HepG2 (cell line): ENCODE results near the gene C16orf54. TPM values are rescaled to one million over a fixed set of nuclear protein-coding genes. Genes with fewer than 3 reads are reported as not detected.

ENCODE experiments used
- CBX2 ChIP-seq, 2 experiments: fragments of 200-600 bp in 1 of 2; sonication (generic); formaldehyde crosslinking in 1 of 2; IDR thresholded peaks; 2 replicates each; pipeline versions ENCODE4 v1.7.0 to v1.8.1; 2018 to 2022; ENCODE audit warnings: low read depth in 2 of 2, low read length in 1 of 2, mild to moderate bottlenecking in 1 of 2, missing genetic modification reagents in 1 of 2
- MATR3 ChIP-seq: sonication (generic); formaldehyde crosslinking; IDR thresholded peaks from 2 replicates; pipeline ENCODE4 v1.4.0; 2020; ENCODE audit warnings: missing genetic modification reagents
- MEIS2 ChIP-seq: sonication (generic); formaldehyde crosslinking; IDR thresholded peaks from 2 replicates; pipeline ENCODE4 v1.9.0; 2021; ENCODE audit warnings: mild to moderate bottlenecking, missing genetic modification reagents
- RNF2 ChIP-seq: fragments of 450-650 bp; conservative IDR thresholded peaks from 2 replicates; pipeline ENCODE4 v1.6.1; 2016; ENCODE audit warnings: low read depth
- SIX4 ChIP-seq: sonication (generic); formaldehyde crosslinking; IDR thresholded peaks from 2 replicates; pipeline ENCODE4 v1.4.0; 2020; ENCODE audit warnings: missing genetic modification reagents
- SNAI1 ChIP-seq: sonication (generic); formaldehyde crosslinking; IDR thresholded peaks from 2 replicates; pipeline ENCODE4 v1.5.0; 2020; ENCODE audit warnings: mild to moderate bottlenecking, missing genetic modification reagents, borderline replicate concordance
- SNRNP70 ChIP-seq: fragments of 200-400 bp; formaldehyde crosslinking; IDR thresholded peaks from 2 replicates; pipeline ENCODE4 v1.6.1; 2017; ENCODE audit warnings: mild to moderate bottlenecking, low read depth, low read length, moderate library complexity
- TCF7 ChIP-seq: sonication (generic); IDR thresholded peaks from 2 replicates; pipeline ENCODE4 v1.6.1; 2016; ENCODE audit warnings: antibody characterized with exemption, low read depth
- ZNF12 ChIP-seq: sonication (generic); formaldehyde crosslinking; IDR thresholded peaks from 2 replicates; pipeline ENCODE4 v1.5.0; 2020; ENCODE audit warnings: missing genetic modification reagents
- ZNF567 ChIP-seq: sonication (generic); formaldehyde crosslinking; IDR thresholded peaks from 2 replicates; pipeline ENCODE4 v1.8.1; 2023; ENCODE audit warnings: mild to moderate bottlenecking, missing genetic modification reagents, borderline replicate concordance
- ZNF614 ChIP-seq: IDR thresholded peaks from 2 replicates; pipeline ENCODE4 v1.6.1; 2018; ENCODE audit warnings: missing biosample characterization, missing genetic modification reagents, inconsistent platforms, borderline replicate concordance
- polyA plus RNA-seq, 8 experiments: library from polyadenylated mRNA; depleted of rRNA in 3 of 8; stranded (reverse) in 7 of 8; unstranded in 1 of 8; fragments of >200 nt; fragmentation: Illumina TruSeq in 4 of 8; extraction: Trizol in 4 of 8; gene quantifications; 2 replicates each; pipeline versions ENCODE4 v1.2.1 to v1.2.3, GENCODE V29; 2011 to 2016; ENCODE audit warnings: low read depth in 4 of 8, missing spikeins in 1 of 8, mixed read lengths in 1 of 8; ENCODE audit not compliant: insufficient read depth in 1 of 8
- total RNA-seq, 5 experiments: library from RNA; depleted of rRNA; stranded (reverse); fragments of >200 nt; fragmentation: Illumina TruSeq; extraction: Trizol; gene quantifications; 2 replicates each; pipeline ENCODE4 v1.2.3, GENCODE V29; 2016; ENCODE audit warnings: low read depth in 1 of 5
- TF ChIP-seq, protein P1 (sequence below): sonication (generic); formaldehyde crosslinking; IDR thresholded peaks from 2 replicates; pipeline ENCODE4 v1.4.0; 2020; ENCODE audit warnings: missing genetic modification reagents
- TF ChIP-seq, protein P2 (sequence below): sonication (generic); formaldehyde crosslinking; IDR thresholded peaks from 2 replicates; pipeline ENCODE4 v1.4.0; 2020; ENCODE audit warnings: mild to moderate bottlenecking, missing genetic modification reagents
- TF ChIP-seq, protein P3 (sequence below): sonication (generic); formaldehyde crosslinking; IDR thresholded peaks from 2 replicates; pipeline ENCODE4 v1.4.0; 2020; ENCODE audit warnings: low read depth, mild to moderate bottlenecking, missing genetic modification reagents
- TF ChIP-seq, protein P4 (sequence below), 2 experiments: sonication (generic) in 1 of 2; formaldehyde crosslinking in 1 of 2; IDR thresholded peaks; 2 replicates each; pipeline versions ENCODE4 v1.4.0 to v1.6.1; 2016 to 2020; ENCODE audit warnings: borderline replicate concordance in 1 of 2, low read depth in 1 of 2, mild to moderate bottlenecking in 1 of 2, missing genetic modification reagents in 1 of 2
- TF ChIP-seq, protein P5 (sequence below): IDR thresholded peaks from 2 replicates; pipeline ENCODE4 v1.6.1; 2016; ENCODE audit warnings: mild to moderate bottlenecking

Gene C16orf54
- total and polyA plus RNA-seq, 2 of the 13 experiments (the other 11 are each of a cell fraction or from before 2014, with no cell fraction given), result not detected

DNA sequence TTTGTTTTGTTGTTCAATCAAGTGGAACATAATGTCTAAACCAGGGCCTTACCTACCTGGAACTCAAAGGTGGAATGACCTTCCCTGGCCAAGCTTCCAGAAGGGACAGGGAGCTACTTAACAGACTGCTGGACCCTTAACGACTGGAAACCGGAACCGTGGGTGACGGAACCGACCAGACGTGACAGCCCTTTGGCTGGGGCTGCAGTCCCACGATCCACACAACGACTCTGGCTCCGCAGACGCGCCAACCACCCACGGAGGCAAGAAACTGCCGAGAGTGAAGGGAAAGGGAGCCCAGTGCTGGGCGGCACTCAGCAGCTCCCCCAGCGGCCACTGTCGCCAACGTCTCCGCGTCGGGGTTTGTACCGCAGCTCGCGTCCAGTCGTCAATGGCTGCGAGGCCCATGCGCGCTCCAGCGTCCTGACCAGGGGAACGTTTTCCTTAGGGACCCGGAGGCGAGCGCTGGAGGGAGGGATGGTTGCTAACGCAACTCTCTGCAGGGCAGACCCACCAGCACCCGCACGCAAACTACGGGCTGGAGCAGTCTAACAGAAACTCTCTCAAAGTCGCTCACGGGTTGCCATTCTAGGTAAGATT, 39.2 kb upstream of the C16orf54 start (continued):
- TF ChIP-seq MATR3 (CRISPR knock-in tag) (no peak), SNRNP70 (no peak), SIX4 (CRISPR knock-in tag) (no peak), SNAI1 (CRISPR knock-in tag) (no peak), MEIS2 (no peak), TCF7 (no peak), CBX2 (IDR thresholded peaks at IDR 0.05; ENCODE audit: low read depth, low read length) (no peak), CBX2 (CRISPR knock-in tag; IDR thresholded peaks at IDR 0.05; ENCODE audit: low read depth) (no peak), ZNF614 (CRISPR knock-in tag) (peak; percentile 35; the same call in 1 of the 2 replicates), ZNF12 (no peak), RNF2 (no peak), ZNF567 (CRISPR knock-in tag) (no peak)
- TF ChIP-seq, protein P1, sequence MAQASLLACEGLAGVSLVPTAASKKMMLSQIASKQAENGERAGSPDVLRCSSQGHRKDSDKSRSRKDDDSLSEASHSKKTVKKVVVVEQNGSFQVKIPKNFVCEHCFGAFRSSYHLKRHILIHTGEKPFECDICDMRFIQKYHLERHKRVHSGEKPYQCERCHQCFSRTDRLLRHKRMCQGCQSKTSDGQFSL (CRISPR knock-in tag), result no peak
- TF ChIP-seq, protein P2, sequence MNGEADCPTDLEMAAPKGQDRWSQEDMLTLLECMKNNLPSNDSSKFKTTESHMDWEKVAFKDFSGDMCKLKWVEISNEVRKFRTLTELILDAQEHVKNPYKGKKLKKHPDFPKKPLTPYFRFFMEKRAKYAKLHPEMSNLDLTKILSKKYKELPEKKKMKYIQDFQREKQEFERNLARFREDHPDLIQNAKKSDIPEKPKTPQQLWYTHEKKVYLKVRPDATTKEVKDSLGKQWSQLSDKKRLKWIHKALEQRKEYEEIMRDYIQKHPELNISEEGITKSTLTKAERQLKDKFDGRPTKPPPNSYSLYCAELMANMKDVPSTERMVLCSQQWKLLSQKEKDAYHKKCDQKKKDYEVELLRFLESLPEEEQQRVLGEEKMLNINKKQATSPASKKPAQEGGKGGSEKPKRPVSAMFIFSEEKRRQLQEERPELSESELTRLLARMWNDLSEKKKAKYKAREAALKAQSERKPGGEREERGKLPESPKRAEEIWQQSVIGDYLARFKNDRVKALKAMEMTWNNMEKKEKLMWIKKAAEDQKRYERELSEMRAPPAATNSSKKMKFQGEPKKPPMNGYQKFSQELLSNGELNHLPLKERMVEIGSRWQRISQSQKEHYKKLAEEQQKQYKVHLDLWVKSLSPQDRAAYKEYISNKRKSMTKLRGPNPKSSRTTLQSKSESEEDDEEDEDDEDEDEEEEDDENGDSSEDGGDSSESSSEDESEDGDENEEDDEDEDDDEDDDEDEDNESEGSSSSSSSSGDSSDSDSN (CRISPR knock-in tag), result peak; percentile 60; the same call in 1 of the 2 replicates
- TF ChIP-seq, protein P3, sequence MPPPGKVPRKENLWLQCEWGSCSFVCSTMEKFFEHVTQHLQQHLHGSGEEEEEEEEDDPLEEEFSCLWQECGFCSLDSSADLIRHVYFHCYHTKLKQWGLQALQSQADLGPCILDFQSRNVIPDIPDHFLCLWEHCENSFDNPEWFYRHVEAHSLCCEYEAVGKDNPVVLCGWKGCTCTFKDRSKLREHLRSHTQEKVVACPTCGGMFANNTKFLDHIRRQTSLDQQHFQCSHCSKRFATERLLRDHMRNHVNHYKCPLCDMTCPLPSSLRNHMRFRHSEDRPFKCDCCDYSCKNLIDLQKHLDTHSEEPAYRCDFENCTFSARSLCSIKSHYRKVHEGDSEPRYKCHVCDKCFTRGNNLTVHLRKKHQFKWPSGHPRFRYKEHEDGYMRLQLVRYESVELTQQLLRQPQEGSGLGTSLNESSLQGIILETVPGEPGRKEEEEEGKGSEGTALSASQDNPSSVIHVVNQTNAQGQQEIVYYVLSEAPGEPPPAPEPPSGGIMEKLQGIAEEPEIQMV (CRISPR knock-in tag), result peak; percentile 34; the same call in 1 of the 2 replicates
- TF ChIP-seq, protein P4, sequence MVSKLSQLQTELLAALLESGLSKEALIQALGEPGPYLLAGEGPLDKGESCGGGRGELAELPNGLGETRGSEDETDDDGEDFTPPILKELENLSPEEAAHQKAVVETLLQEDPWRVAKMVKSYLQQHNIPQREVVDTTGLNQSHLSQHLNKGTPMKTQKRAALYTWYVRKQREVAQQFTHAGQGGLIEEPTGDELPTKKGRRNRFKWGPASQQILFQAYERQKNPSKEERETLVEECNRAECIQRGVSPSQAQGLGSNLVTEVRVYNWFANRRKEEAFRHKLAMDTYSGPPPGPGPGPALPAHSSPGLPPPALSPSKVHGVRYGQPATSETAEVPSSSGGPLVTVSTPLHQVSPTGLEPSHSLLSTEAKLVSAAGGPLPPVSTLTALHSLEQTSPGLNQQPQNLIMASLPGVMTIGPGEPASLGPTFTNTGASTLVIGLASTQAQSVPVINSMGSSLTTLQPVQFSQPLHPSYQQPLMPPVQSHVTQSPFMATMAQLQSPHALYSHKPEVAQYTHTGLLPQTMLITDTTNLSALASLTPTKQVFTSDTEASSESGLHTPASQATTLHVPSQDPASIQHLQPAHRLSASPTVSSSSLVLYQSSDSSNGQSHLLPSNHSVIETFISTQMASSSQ (IDR thresholded peaks at IDR 0.05; ENCODE audit: low read depth), result no peak
- TF ChIP-seq, protein P4 (CRISPR knock-in tag; IDR thresholded peaks at IDR 0.05; ENCODE audit: borderline replicate concordance), result no peak
- TF ChIP-seq, protein P5, sequence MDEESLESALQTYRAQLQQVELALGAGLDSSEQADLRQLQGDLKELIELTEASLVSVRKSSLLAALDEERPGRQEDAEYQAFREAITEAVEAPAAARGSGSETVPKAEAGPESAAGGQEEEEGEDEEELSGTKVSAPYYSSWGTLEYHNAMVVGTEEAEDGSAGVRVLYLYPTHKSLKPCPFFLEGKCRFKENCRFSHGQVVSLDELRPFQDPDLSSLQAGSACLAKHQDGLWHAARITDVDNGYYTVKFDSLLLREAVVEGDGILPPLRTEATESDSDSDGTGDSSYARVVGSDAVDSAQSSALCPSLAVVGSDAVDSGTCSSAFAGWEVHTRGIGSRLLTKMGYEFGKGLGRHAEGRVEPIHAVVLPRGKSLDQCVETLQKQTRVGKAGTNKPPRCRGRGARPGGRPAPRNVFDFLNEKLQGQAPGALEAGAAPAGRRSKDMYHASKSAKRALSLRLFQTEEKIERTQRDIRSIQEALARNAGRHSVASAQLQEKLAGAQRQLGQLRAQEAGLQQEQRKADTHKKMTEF (CRISPR knock-in tag), result peak; percentile 76; the same call in 1 of the 2 replicates
